Measurements from ENCODE around the gene OR2T35. TPM values are rescaled to one million over a fixed set of nuclear protein-coding genes. Genes with fewer than 3 reads are reported as not detected.

OR2T35 gene
- total RNA-seq, 1 donor from 2014 or later: not detected

DNA sequence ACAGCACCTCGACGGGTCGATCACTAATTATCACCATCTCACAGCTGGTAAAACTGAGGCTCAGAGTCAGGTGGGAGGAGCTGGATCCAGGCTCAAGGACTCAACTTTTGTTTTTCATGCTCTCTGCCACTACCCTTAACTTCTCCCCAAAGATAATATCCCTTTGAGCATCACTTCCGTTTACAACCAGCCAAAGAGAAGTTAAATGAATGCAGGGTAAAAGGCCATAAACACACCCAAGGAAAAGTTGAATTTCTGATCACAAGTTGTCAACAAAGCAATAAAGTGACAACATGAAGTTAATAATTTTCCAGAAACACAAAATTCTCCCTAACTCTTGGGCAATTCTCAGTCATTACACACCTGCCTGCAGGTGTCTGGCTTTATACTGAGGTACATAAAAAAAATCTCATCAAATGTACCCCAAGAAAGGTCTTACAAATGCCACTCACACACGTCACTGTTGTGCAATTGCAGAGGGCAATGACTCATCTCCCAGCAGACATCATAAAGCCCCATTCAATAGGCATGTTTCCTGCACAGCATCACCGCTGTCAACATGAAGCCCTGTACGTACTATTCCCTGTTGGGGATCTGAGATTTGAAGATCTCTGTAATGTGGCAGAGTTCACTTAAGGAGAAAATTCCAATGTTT is 13.6 kb downstream of the OR2T35 start:
- Histone ChIP-seq H3K79me2 (ENCODE audit: insufficient read depth, low read length) (no peaks in the 10 kb centered on the region), H3K9ac (ENCODE audit: low read length) (no peak overlapping the region), H4K20me1 (ENCODE audit: insufficient read depth, low read length) (no peaks in the 10 kb centered on the region), H3K27ac (ENCODE audit: low read depth, low read length) (no peak overlapping the region), H3K36me3 (ENCODE audit: insufficient read depth, low read length) (no peaks in the 10 kb centered on the region), H3K27me3 (ENCODE audit: insufficient read depth, low read length) (no peaks in the 10 kb centered on the region), H3K4me2 (ENCODE audit: low read length) (no peak overlapping the region), H3K4me1 (ENCODE audit: insufficient read depth, low read length) (no peaks in the 10 kb centered on the region), H3K9me3 (ENCODE audit: insufficient read depth, low read depth, low read length) (peaks cover 7% of the 10 kb centered on the region), H3K4me3 (ENCODE audit: insufficient read depth, low read depth, low read length) (no peak overlapping the region), H2AFZ (ENCODE audit: low read depth, low read length) (no peak overlapping the region)
- no peaks in the 10 kb centered on the region for H3K27me3 Mint-ChIP-seq (ENCODE audit: low read depth, unreplicated experiment)
- no peaks in the 10 kb centered on the region for H3K4me1 Mint-ChIP-seq (ENCODE audit: low read depth, unreplicated experiment)
- no peak overlapping the region for H3K27ac Mint-ChIP-seq (ENCODE audit: unreplicated experiment)
- FAIRE-seq (no peak), DNase-seq (ENCODE audit: low read depth) (no peak)
- no peak for TF ChIP-seq EZH2 (IDR thresholded peaks at IDR 0.05; ENCODE audit: insufficient read depth, low read length)
- TF ChIP-seq, protein P1, sequence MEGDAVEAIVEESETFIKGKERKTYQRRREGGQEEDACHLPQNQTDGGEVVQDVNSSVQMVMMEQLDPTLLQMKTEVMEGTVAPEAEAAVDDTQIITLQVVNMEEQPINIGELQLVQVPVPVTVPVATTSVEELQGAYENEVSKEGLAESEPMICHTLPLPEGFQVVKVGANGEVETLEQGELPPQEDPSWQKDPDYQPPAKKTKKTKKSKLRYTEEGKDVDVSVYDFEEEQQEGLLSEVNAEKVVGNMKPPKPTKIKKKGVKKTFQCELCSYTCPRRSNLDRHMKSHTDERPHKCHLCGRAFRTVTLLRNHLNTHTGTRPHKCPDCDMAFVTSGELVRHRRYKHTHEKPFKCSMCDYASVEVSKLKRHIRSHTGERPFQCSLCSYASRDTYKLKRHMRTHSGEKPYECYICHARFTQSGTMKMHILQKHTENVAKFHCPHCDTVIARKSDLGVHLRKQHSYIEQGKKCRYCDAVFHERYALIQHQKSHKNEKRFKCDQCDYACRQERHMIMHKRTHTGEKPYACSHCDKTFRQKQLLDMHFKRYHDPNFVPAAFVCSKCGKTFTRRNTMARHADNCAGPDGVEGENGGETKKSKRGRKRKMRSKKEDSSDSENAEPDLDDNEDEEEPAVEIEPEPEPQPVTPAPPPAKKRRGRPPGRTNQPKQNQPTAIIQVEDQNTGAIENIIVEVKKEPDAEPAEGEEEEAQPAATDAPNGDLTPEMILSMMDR (IDR thresholded peaks at IDR 0.05; ENCODE audit: insufficient read depth, low read depth, low read length): no peak
- H3K9me3 Mint-ChIP-seq (ENCODE audit: unreplicated experiment): peaks cover 4% of the 10 kb centered on the region
- no peak overlapping the region for H3K4me3 Mint-ChIP-seq (ENCODE audit: unreplicated experiment)
- H3K36me3 Mint-ChIP-seq (ENCODE audit: low read depth, unreplicated experiment): no peaks in the 10 kb centered on the region

DNA sequence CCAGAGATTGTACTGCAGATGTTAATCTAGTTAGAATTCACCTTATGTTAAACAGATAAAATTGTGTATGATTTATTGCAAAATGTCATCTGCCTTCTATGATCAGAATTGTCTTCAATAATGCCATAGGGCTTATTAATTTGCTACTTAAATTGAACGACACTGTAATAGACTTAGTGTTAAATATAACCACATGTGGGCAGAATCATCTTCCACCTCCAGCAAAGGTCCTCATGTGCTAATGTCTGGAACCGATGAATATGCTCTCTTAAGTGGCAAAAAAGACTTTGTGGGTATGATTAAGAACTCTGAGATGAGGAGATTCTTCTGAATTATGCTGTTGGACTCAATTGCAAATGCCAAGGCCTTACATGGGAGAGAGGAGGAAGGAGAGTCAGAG is 14.5 kb downstream of the OR2T35 start:
- Histone ChIP-seq H3K36me3 (ENCODE audit: insufficient read depth, low read length) (no peaks in the 10 kb centered on the region), H3K79me2 (ENCODE audit: insufficient read depth, low read length) (no peaks in the 10 kb centered on the region), H4K20me1 (ENCODE audit: insufficient read depth, low read length) (no peaks in the 10 kb centered on the region), H2AFZ (ENCODE audit: low read depth, low read length) (no peak overlapping the region), H3K4me3 (ENCODE audit: insufficient read depth, low read depth, low read length) (no peak overlapping the region), H3K9ac (ENCODE audit: low read length) (no peak overlapping the region), H3K27ac (ENCODE audit: low read depth, low read length) (no peak overlapping the region), H3K4me1 (ENCODE audit: insufficient read depth, low read length) (no peaks in the 10 kb centered on the region), H3K27me3 (ENCODE audit: insufficient read depth, low read length) (no peaks in the 10 kb centered on the region), H3K9me3 (ENCODE audit: insufficient read depth, low read depth, low read length) (peaks cover 7% of the 10 kb centered on the region), H3K4me2 (ENCODE audit: low read length) (no peak overlapping the region)
- no peaks in the 10 kb centered on the region for H3K4me1 Mint-ChIP-seq (ENCODE audit: low read depth, unreplicated experiment)
- peaks cover 4% of the 10 kb centered on the region for H3K9me3 Mint-ChIP-seq (ENCODE audit: unreplicated experiment)
- no peak for DNase-seq (ENCODE audit: low read depth)
- H3K36me3 Mint-ChIP-seq (ENCODE audit: low read depth, unreplicated experiment): no peaks in the 10 kb centered on the region
- FAIRE-seq: no peak
- H3K4me3 Mint-ChIP-seq (ENCODE audit: unreplicated experiment): no peak overlapping the region
- TF ChIP-seq, protein P1 (IDR thresholded peaks at IDR 0.05; ENCODE audit: insufficient read depth, low read depth, low read length): no peak
- TF ChIP-seq EZH2 (IDR thresholded peaks at IDR 0.05; ENCODE audit: insufficient read depth, low read length): no peak
- H3K27me3 Mint-ChIP-seq (ENCODE audit: low read depth, unreplicated experiment): no peaks in the 10 kb centered on the region
- no peak overlapping the region for H3K27ac Mint-ChIP-seq (ENCODE audit: unreplicated experiment)
